Measurements from ENCODE around the gene LHX2. TPM values are rescaled to one million over a fixed set of nuclear protein-coding genes. Genes with fewer than 3 reads are reported as not detected.

The LHX2 gene
- total and polyA plus RNA-seq, 9 of the 15 experiments (the other 6 are each of a cell fraction or from before 2014, with no cell fraction given) = 0.07 TPM; not detected in 8

DNA sequence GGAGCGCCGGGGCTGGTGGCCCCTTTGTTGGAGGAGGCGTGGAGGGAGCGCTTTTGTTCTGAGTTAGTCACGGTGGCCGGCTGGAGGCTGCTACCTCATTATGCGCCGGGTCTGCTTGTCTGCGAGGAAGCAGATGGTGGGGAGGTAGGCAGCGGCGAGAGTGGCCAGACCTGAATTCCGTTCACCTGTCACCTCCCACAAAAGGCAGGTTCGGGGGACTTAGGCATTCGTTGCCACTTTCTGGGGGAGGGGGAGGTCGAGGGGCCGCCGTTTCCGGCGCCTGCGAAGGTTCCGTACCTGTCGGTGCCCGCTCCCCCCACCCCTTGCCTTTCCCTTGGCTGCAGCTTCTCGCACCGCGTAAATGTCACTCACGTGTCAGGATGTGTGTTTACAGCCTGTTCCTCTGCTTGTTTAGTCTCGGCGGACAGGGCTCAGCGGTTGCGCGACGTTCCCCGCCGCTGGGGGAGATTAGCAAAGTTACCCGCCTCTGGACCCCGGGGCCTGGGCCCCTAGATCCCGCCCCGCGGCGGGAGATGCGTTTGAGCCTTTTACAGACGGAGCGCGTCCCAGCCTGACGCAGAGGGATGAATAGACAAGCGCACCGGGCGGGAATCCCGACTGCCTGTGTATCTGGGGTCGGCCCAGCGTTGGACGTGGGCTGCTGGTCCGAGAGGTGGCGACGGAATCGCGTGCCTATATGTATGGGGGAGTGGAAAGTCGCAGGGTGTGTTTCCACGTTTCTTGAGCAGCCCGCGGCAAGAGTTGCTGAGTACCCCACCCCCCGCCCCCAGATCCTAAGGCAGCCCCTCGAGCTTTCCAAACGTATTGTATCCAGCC lies 2.7 kb upstream of the LHX2 start:
- TF ChIP-seq TAL1 (IDR thresholded peaks at IDR 0.05) (no peak), HNRNPLL (IDR thresholded peaks at IDR 0.05; ENCODE audit: low read depth, low read length, poor library complexity, severe bottlenecking) (peak; percentile 40)
- in situ Hi-C loops (cut with MboI) = no loop called here
- no peak overlapping the region for H3K4me3 ChIP-seq
- intact Hi-C loops (cut with micrococcal nuclease) = no loop called here
- no TSS peak for BruUV-seq (replicated peaks)
- H3K79me2 ChIP-seq (ENCODE audit: control insufficient read depth, insufficient read depth, low read length) = no peaks in the 10 kb centered on the region
- POLR2A ChIA-PET = no interaction called here
- no peak for ATAC-seq
- 8% methylated on average over 55 of the region's 65 CpGs for WGBS (ENCODE audit: insufficient coverage, low coverage, missing lambda C conversion rate)
- no peak overlapping the region for H2AFZ ChIP-seq (ENCODE audit: low read depth, low read length)
- H4K20me1 ChIP-seq (replicated peaks; ENCODE audit: control insufficient read depth, insufficient read depth, low read length) = peaks cover 5% of the 10 kb centered on the region; the same call in 1 of the 2 replicates
- H3K27me3 ChIP-seq (ENCODE audit: control insufficient read depth in 2 of 2, insufficient read depth in 2 of 2, low read length in 2 of 2) = peaks cover 57 to 75% of the 10 kb centered on the region in 2 experiments
- H3K27ac ChIP-seq (ENCODE audit: extremely low read depth, low read depth, low read length) = no peak overlapping the region
- H3K9ac ChIP-seq (ENCODE audit: insufficient read depth in 1 of 2, low read depth in 2 of 2, low read length in 2 of 2) = no peak overlapping the region
- CTCF ChIA-PET (ENCODE audit: low intra/inter-chr PET ratio) = no interaction called here
- no peaks in the 10 kb centered on the region for H3K9me3 ChIP-seq (replicated peaks; ENCODE audit: control insufficient read depth, insufficient read depth, low read depth, low read length)
- DNase-seq (ENCODE audit: extremely low read depth in 1 of 4, low spot score in 3 of 4) = no peak
- H3K4me1 ChIP-seq (replicated peaks in 1 of 2; ENCODE audit: control insufficient read depth in 2 of 2, insufficient read depth in 2 of 2, low read length in 2 of 2) = peaks cover 0 to 39% of the 10 kb centered on the region in 2 experiments; a peak in 2 of 5 replicates
- no peak for FAIRE-seq
- H3K36me3 ChIP-seq (ENCODE audit: control insufficient read depth, insufficient read depth, low read length) = no peaks in the 10 kb centered on the region
- H3K4me2 ChIP-seq (ENCODE audit: insufficient read depth, low read length) = no peak overlapping the region
- no peaks in the 10 kb centered on the region for H3K9me1 ChIP-seq (ENCODE audit: control insufficient read depth, insufficient read depth, low read length)

DNA sequence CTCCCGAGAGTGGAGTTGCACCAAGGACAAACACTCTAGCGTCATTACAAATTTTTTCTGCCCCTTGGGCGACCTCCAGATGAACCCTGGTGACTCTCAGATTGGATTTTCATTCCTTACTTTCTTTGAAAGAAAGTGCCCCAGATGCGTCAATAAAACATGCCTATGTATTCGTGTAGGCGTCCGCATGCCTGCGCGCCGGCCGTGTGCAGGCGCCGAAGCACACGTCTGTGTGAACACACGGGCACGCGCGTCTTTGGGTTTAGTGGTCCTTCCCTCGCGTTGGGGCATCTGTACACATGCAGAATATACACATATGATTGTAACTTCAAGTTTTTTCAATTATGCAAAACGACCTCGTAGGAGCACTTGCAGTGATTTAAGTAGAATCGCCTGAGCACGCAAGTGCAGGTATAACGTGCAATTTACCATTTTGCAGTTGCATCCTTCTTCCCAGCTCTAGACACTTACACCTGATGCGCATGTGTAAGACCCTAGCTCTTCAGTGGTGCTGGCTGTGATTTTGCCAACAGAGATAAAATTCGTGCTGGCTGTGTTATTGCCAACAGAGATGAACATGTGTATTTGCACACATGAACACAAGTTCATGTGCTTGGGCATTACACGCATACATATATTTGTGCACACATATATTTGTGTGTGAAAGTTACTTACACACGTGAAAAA lies 1.9 kb upstream of the LHX2 start:
- Histone ChIP-seq H3K4me2 (ENCODE audit: insufficient read depth, low read length) (no peak overlapping the region), H3K27me3 (ENCODE audit: control insufficient read depth in 2 of 2, insufficient read depth in 2 of 2, low read length in 2 of 2) (peaks cover 58 to 76% of the 10 kb centered on the region in 2 experiments), H3K4me3 (no peak overlapping the region)

More for the DNA sequence above, 1.9 kb upstream of the LHX2 start:
- Histone ChIP-seq H2AFZ (ENCODE audit: low read depth, low read length) (no peak overlapping the region), H3K79me2 (ENCODE audit: control insufficient read depth, insufficient read depth, low read length) (no peaks in the 10 kb centered on the region), H3K9me1 (ENCODE audit: control insufficient read depth, insufficient read depth, low read length) (no peaks in the 10 kb centered on the region), H3K9ac (ENCODE audit: insufficient read depth in 1 of 2, low read depth in 2 of 2, low read length in 2 of 2) (no peak overlapping the region), H3K4me1 (replicated peaks in 1 of 2; ENCODE audit: control insufficient read depth in 2 of 2, insufficient read depth in 2 of 2, low read length in 2 of 2) (peaks cover 0 to 40% of the 10 kb centered on the region in 2 experiments; a peak in 2 of 5 replicates), H3K27ac (ENCODE audit: extremely low read depth, low read depth, low read length) (no peak overlapping the region), H3K36me3 (ENCODE audit: control insufficient read depth, insufficient read depth, low read length) (no peaks in the 10 kb centered on the region), H4K20me1 (replicated peaks; ENCODE audit: control insufficient read depth, insufficient read depth, low read length) (peaks cover 5% of the 10 kb centered on the region; the same call in 1 of the 2 replicates), H3K9me3 (replicated peaks; ENCODE audit: control insufficient read depth, insufficient read depth, low read depth, low read length) (no peaks in the 10 kb centered on the region)
- WGBS (ENCODE audit: insufficient coverage, low coverage, missing lambda C conversion rate) = 14% methylated on average over 29 of the region's 29 CpGs
- in situ Hi-C loops (cut with MboI) = no loop called here
- no TSS peak for BruUV-seq (replicated peaks)
- ChIA-PET POLR2A (no interaction called here), CTCF (ENCODE audit: low intra/inter-chr PET ratio) (no interaction called here)
- no peak for ATAC-seq
- no peak for DNase-seq (ENCODE audit: extremely low read depth in 1 of 4, low spot score in 3 of 4)
- intact Hi-C loops (cut with micrococcal nuclease) = no loop called here
- TF ChIP-seq POLR2H (tag; IDR thresholded peaks at IDR 0.05; ENCODE audit: low read depth) (no peak), NRF1 (conservative IDR thresholded peaks at IDR 0.05 in 1 of 2, IDR thresholded peaks at IDR 0.05 in 1 of 2) (peak in 1 of 2 experiments; percentile 53; a peak in 2 of 4 replicates)
- FAIRE-seq = no peak
